KMS-11 (cell line): ENCODE measurements around the gene SNX14.

Source experiments
- H2AFZ ChIP-seq: fragments of 200-600 bp; sonication (generic); 2 replicates; pipeline ENCODE4 v1.6.1; 2016; ENCODE audit warnings: antibody characterized with exemption, mixed run types, low read depth
- H3K27ac ChIP-seq: fragments of 200-600 bp; sonication (generic); 2 replicates; pipeline ENCODE4 v1.6.1; 2016; ENCODE audit warnings: mild to moderate bottlenecking, mixed run types
- H3K27me3 ChIP-seq: fragments of 200-600 bp; sonication (generic); 2 replicates; pipeline ENCODE4 v1.6.1; 2017; ENCODE audit warnings: mild to moderate bottlenecking, low read depth, mixed run types, moderate library complexity; ENCODE audit not compliant: insufficient read depth
- H3K36me3 ChIP-seq: fragments of 200-600 bp; sonication (generic); 2 replicates; pipeline ENCODE4 v1.6.1; 2017; ENCODE audit warnings: mild to moderate bottlenecking, mixed run types; ENCODE audit not compliant: insufficient read depth
- H3K4me1 ChIP-seq: fragments of 200-600 bp; sonication (generic); 2 replicates; pipeline ENCODE4 v1.6.1; 2016; ENCODE audit warnings: mild to moderate bottlenecking, low read depth, mixed run types; ENCODE audit not compliant: poor library complexity, severe bottlenecking
- H3K4me2 ChIP-seq: fragments of 200-600 bp; sonication (generic); 2 replicates; pipeline ENCODE4 v1.7.0; 2016; ENCODE audit warnings: mild to moderate bottlenecking, mixed run types
- H3K4me3 ChIP-seq: fragments of 200-600 bp; sonication (generic); IDR thresholded peaks from 2 replicates; pipeline ENCODE4 v1.6.1; 2017; ENCODE audit warnings: low read depth, low read length, mixed read lengths; ENCODE audit not compliant: insufficient read depth
- H3K79me2 ChIP-seq: fragments of 200-600 bp; sonication (generic); 2 replicates; pipeline ENCODE4 v1.6.1; 2016; ENCODE audit warnings: low read depth, mixed run types; ENCODE audit not compliant: insufficient read depth
- H3K9ac ChIP-seq: fragments of 200-600 bp; sonication (generic); 2 replicates; pipeline ENCODE4 v1.6.1; 2016; ENCODE audit warnings: mild to moderate bottlenecking, mixed run types
- H4K20me1 ChIP-seq: fragments of 200-600 bp; sonication (generic); 2 replicates; pipeline ENCODE4 v1.6.1; 2016; ENCODE audit warnings: mild to moderate bottlenecking, mixed run types; ENCODE audit not compliant: insufficient read depth
- CTCF ChIP-seq: fragments of 200-600 bp; sonication (generic); conservative IDR thresholded peaks from 2 replicates; pipeline ENCODE4 v1.6.1; 2017; ENCODE audit warnings: low read depth, mild to moderate bottlenecking, antibody characterized with exemption, low read length, moderate library complexity, mixed read lengths

The SNX14 gene

GRCh38 chr6:85469276-85470022, 124.2 kb downstream of the SNX14 start:
- no peaks in the 10 kb centered on the region for H3K36me3 ChIP-seq

GRCh38 chr6:85468326-85468725, 125.3 kb downstream of the SNX14 start:
- no peak overlapping the region for H3K9ac ChIP-seq
- H3K4me1 ChIP-seq: peaks cover 37% of the 10 kb centered on the region
- H4K20me1 ChIP-seq: no peaks in the 10 kb centered on the region
- no peaks in the 10 kb centered on the region for H3K27me3 ChIP-seq
- no peak for TF ChIP-seq CTCF
- no peak overlapping the region for H3K4me2 ChIP-seq
- H3K36me3 ChIP-seq: no peaks in the 10 kb centered on the region
- H2AFZ ChIP-seq: no peak overlapping the region
- no peak overlapping the region for H3K4me3 ChIP-seq
- H3K27ac ChIP-seq: no peak overlapping the region
- H3K79me2 ChIP-seq: no peaks in the 10 kb centered on the region

More at GRCh38 chr6:85469276-85470022, 124.2 kb downstream of the SNX14 start:
- no peak for TF ChIP-seq CTCF
- Histone ChIP-seq H3K79me2 (no peaks in the 10 kb centered on the region), H3K27ac (no peak overlapping the region), H4K20me1 (no peaks in the 10 kb centered on the region), H2AFZ (no peak overlapping the region), H3K4me1 (peaks cover 26% of the 10 kb centered on the region), H3K4me2 (no peak overlapping the region), H3K27me3 (no peaks in the 10 kb centered on the region), H3K4me3 (no peak overlapping the region), H3K9ac (no peak overlapping the region)

GRCh38 chr6:85465762-85466161, 127.9 kb downstream of the SNX14 start:
- Histone ChIP-seq H3K79me2 (no peaks in the 10 kb centered on the region), H3K9ac (no peak overlapping the region), H3K4me2 (peak overlapping the region; percentile 68; the same call in 1 of the 2 replicates), H3K4me1 (peaks cover 63% of the 10 kb centered on the region), H3K27me3 (no peaks in the 10 kb centered on the region), H3K4me3 (no peak overlapping the region), H2AFZ (peak overlapping the region; percentile 6; the same call in 1 of the 2 replicates), H3K27ac (no peak overlapping the region), H3K36me3 (no peaks in the 10 kb centered on the region), H4K20me1 (no peaks in the 10 kb centered on the region)
- TF ChIP-seq CTCF: no peak

GRCh38 chr6:85464722-85465150, 128.9 kb downstream of the SNX14 start:
- Histone ChIP-seq H3K4me3 (no peak overlapping the region), H2AFZ (no peak overlapping the region), H3K36me3 (no peaks in the 10 kb centered on the region), H3K4me1 (peaks cover 73% of the 10 kb centered on the region), H3K4me2 (0 out of 2 replicates have a peak overlapping the region, but pooled peaks have one; percentile 68), H3K27me3 (no peaks in the 10 kb centered on the region), H3K27ac (no peak overlapping the region), H4K20me1 (no peaks in the 10 kb centered on the region), H3K79me2 (no peaks in the 10 kb centered on the region), H3K9ac (no peak overlapping the region)
- no peak for TF ChIP-seq CTCF
